ENCODE results near the gene NRP2. TPM values are rescaled to one million over a fixed set of nuclear protein-coding genes. Genes with fewer than 3 reads are reported as not detected.

NRP2 gene
- total RNA-seq, 1 donor from 2014 or later: 20.0 TPM

DNA sequence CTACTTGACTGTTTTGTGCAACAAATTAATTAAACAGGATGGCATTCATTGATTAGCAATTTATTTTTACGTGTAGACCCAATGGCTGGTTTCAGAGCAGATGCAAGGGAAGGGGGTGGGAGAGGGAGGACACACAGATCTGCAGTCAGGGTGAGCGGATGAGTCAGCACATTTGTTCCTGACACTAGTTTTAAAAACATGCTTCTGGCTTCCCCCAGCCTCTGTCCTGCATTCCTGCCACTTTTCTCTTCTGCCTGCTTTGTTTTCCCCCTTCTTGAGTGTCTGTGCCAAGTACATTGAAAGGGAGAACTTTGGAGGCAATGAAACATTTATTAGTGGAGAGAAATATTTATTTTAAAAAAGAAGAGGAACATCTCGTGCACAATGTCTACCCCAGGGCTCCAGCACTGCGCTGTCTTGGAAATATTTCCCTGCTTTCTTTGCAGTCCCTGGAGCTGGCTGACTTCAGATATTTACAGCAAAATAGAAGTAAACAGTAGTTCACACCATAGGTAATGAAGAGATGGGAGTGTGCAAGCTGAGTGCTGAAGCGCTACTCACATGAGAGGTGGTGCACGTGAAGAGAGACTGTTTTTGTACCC lies 52.2 kb downstream of the NRP2 start:
- ATAC-seq: no peak

DNA sequence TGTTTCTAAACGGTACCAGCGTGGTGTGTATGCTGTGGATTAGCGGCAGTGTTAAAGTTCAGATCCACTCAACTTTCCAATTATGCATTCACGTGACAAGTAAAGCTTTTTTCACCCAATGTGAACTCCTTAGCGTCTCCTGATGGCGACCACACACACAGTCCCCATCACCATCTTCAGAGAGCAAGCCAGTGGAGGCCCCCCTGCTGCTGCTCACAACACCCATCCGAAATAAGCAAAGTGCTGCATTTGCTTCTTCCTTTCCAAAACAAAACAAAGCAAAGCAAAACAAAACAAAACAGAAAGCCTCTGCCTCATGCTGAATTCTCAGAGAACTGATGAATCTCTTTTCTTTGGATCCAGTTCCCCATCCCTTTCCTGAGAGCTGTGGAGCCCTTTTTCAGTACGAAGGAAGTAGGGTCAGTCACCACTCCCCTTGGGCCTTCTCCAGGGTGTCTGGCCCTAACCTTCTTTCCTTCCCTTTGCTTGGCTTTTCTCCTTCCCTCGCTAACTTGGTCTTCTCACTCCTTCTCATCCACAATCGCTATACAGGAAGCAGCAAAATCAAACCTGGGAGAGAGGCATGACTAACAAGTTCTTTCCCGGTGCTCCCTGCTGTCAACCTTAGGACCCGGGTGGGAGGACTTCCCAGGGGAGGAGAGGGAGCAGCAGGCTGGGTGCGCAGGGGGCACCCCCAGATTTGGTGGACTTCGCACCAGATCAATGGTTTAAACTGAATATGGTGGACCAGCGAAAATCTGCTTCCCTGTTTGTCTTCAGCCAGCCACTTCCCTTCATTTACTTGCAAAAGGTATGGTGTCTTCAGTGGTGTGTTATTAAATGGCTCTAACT lies 56.0 kb downstream of the NRP2 start:
- ATAC-seq: no peak

- ATAC-seq: no peak
Observed at GRCh38 chr2:205739620-205740019, 57.3 kb downstream of the NRP2 start.

- no peak for ATAC-seq
Observed at GRCh38 chr2:205740381-205740780, 58.1 kb downstream of the NRP2 start.

GRCh38 chr2:205741256-205741978 lies 59.1 kb downstream of the NRP2 start:
- ATAC-seq: no peak

- no peak for ATAC-seq
Observed at GRCh38 chr2:205743137-205743536, 60.8 kb downstream of the NRP2 start.

DNA sequence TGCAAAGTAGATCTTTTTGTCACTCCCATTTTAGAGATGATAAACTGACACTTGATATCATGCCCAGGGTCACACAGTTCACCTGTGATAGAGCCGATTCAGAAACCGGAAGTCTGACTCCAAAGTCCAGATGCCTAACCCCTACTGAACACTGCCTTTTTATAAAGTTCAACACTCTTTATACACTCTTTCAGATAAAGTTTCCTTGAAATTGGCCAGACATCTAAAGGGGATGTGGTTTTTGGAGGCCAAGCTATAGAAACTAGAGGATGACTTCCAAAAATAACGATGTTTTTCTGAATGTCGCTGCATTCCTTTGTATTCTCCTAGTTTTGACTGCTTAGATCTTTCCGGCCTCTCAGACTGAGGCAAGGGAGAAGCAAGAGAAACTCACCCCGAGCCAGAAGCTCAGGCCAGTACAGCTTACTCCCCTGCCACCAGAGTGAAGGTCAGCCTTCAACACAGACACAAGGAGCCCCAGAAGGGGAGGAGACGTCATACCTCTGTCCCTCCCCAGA lies 61.8 kb downstream of the NRP2 start:
- no peak for ATAC-seq

- ATAC-seq: no peak
Observed at GRCh38 chr2:205745661-205746419, 63.5 kb downstream of the NRP2 start.

DNA sequence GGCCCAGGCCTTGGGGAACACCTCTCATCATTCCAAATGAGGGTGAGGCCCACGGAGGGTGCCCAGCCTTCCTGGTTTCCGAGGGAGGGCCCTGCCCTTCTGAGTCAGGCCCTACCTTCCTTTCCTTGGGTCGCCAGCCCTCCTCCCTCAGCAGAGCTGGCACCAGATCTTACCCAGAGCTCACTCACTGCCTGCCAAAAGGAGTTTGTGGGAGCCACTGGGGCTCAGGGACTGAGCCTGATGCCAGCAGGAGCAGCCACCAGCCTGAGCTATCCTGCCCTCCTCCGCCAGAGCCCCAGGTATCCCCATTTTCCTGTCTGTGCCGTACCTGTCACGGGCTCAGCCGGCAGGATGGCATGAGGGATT lies 64.1 kb downstream of the NRP2 start:
- peak; percentile 92 for ATAC-seq

DNA sequence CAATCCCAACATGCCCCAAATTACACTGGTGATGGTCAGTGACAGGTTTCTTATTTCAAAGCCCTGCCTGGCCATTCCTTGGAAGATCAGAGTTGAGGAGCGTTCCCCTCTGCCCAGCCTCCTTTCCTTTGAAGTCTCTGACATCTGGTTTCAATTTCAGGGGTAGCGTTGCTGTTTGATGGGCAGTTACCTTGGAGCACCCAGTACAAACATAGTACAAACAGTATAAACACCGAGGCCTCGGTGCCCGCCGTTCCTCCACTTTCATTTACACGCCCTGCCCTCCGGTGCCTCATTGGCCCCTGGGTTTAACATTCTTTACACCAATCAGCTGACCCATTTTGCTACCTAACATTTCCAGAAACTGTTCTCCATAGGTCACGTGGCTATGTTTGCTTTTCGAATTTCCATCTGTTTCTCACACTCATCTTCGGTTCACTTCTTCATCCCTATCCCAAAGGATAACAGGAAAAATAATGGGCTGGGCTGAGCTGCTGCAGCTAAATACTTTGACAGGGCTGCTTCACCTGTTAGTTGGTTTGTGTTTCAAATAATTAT lies 65.6 kb downstream of the NRP2 start:
- ATAC-seq: no peak

- peak; percentile 85 for ATAC-seq
Observed at GRCh38 chr2:205748639-205749038, 66.3 kb downstream of the NRP2 start.

DNA sequence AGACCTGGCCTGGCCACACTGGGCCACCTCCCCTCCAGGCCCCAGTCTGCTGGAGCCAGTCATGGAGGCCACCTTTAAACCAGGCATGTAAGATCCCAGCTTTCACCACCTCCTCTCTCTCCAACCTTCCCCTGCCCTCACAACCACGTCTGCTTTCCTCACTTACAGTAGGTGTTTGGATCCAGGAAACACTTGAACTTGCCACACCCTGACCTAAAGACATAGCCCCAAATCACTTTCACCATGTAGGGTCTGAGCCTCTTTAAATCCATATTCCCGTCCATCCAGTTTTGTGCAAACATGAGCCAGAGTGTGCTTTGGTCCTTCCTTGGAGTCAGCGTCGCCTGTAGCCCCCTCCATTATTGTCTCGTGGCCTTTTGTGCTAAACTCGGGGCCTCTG lies 66.8 kb downstream of the NRP2 start:
- ATAC-seq: peak; percentile 64

GRCh38 chr2:205750797-205751196 lies 68.5 kb downstream of the NRP2 start:
- no peak for ATAC-seq

- ATAC-seq: peak; percentile 47
Observed at GRCh38 chr2:205751569-205752031, 69.3 kb downstream of the NRP2 start.

- no peak for ATAC-seq
Observed at GRCh38 chr2:205752296-205752820, 70.1 kb downstream of the NRP2 start.

GRCh38 chr2:205752924-205753323 lies 70.6 kb downstream of the NRP2 start:
- no peak for ATAC-seq

DNA sequence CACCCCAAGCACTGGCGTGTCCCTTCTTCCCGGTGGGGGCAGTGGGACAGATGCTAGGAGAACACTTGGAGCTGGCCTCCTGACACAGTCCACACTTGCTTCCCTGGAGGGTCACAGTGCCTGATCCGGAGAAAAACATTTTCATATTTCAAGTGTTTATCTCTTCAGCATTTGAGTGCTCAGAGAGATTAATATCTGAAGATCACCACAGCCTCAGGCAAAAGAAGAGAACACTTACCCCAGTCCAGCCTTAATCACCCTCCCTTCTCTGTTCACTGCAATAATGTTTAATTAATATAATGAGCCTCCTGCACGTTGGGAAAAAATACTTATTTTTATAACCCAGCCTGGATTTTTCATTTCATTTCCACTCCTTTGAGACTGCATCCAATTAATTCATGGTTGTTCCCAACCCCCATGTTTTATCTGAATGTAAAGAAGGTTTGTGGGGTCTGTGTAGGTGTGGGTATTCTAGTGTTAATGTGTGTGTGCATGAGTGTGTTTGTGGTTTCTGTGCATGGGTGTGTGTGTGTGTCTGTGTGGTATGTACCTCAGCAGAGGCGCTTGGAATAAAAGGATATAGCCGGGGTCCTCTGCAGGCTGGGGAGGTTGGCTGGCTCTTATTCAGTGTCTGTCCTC lies 72.1 kb downstream of the NRP2 start:
- no peak for ATAC-seq

DNA sequence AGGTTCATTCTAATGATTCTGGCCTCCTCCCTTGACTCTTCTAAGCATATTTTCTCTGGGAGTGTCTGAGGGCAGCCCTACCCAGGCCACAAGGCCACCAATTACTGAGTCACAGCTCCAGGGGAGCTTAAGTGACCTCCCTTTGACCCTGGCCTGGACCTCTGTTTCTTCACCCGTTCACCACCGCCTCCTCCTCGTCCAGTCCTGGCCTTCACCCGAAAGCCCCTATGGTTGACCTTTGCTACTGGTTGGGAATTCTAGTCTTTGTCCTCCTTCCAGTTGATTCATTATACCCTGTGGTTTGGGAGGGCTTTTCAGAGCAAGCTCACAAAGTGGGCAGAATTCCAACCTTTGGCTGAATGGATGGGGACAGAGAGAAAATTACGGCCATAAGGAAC lies 72.6 kb downstream of the NRP2 start:
- peak; percentile 80 for ATAC-seq

DNA sequence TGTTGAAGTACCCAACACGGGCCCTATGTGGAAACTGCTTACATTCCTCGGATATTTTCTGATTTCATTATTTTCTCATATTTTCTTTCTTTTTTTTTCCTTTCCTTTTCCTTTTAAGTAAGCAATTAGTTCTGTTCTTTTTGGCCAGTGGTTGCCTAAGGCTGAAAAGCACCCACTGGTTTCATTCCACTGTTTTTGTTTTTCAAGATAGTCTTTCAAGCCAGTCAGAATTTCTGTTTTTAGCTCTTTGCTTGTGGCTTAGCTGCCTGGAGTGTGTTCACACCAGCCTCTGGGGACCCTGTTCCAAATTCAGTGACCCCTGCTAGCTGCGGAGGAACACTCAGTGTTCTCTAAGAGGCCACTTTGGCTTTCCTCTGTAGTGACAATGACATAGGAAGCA lies 73.6 kb downstream of the NRP2 start:
- no peak for ATAC-seq

GRCh38 chr2:205757271-205757670 lies 75.0 kb downstream of the NRP2 start:
- no peak for ATAC-seq

DNA sequence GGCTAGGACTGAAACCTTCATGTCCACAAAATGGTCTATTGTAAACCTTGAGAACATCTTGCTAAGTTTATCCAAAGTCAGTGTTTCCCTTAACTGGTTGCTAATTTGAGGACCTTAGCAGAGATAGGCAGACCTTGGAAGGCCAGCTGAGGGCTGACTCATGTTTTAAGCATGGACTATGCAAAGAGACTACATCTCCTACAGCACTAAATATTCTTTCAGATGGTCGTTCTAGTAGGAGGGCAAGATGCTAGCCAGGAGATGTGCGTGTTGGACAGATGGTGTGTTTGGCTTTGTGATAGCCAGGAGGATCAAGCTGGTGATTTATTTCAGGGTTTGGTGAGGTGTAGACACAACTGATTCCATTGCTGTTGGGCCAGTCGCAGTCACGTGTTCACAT lies 75.8 kb downstream of the NRP2 start:
- ATAC-seq: no peak
